Measurements from ENCODE around the gene DLG2.

- no peak for TF ChIP-seq CTCF (conservative IDR thresholded peaks at IDR 0.05; ENCODE audit: low read depth, low read length)
- no peak for TF ChIP-seq USF2 (IDR thresholded peaks at IDR 0.05; ENCODE audit: low read depth, low read length)
- no peak for TF ChIP-seq RCOR1 (IDR thresholded peaks at IDR 0.05; ENCODE audit: insufficient replicate concordance, low read length)
- TF ChIP-seq BHLHE40 (IDR thresholded peaks at IDR 0.05; ENCODE audit: low read depth, low read length) = no peak
- no peak for TF ChIP-seq MXI1 (IDR thresholded peaks at IDR 0.05; ENCODE audit: borderline replicate concordance, low read depth, low read length)
- TF ChIP-seq RFX5 (IDR thresholded peaks at IDR 0.05; ENCODE audit: low read depth, low read length) = no peak
- no peak for TF ChIP-seq RAD21 (IDR thresholded peaks at IDR 0.05; ENCODE audit: low read length)
- no peak for TF ChIP-seq POLR2A (IDR thresholded peaks at IDR 0.05; ENCODE audit: low read depth, low read length)
- TF ChIP-seq CEBPB (IDR thresholded peaks at IDR 0.05; ENCODE audit: low read depth, low read length) = no peak
Observed at GRCh38 chr11:84413549-84413948, 1213.6 kb downstream of the DLG2 start.

Data from IMR-90 (cell line).